Hepatocyte (in vitro differentiated cells): ENCODE data around the gene PEAR1. TPM values are rescaled to one million over a fixed set of nuclear protein-coding genes. Genes with fewer than 3 reads are reported as not detected.

Experiments used
- DNase-seq: peaks from one replicate; pipeline ENCODE4 v3.0.0-alpha.2; 2016; ENCODE audit warnings: low spot score
- H2AFZ ChIP-seq: fragments of 200-600 bp; sonication (generic); 2 replicates; pipeline ENCODE4 v1.6.0; 2016; ENCODE audit warnings: antibody characterized with exemption, mild to moderate bottlenecking
- H3K27ac ChIP-seq: fragments of 200-600 bp; sonication (generic); 2 replicates; pipeline ENCODE4 v1.5.1; 2016; ENCODE audit warnings: mild to moderate bottlenecking
- H3K27me3 ChIP-seq: fragments of 200-600 bp; sonication (generic); 2 replicates; pipeline ENCODE4 v1.6.1; 2016
- H3K36me3 ChIP-seq: fragments of 200-600 bp; sonication (generic); replicated peaks from 2 replicates; pipeline ENCODE4 v1.5.1; 2016; ENCODE audit warnings: low read depth; ENCODE audit not compliant: insufficient read depth
- H3K4me1 ChIP-seq: fragments of 200-600 bp; sonication (generic); 2 replicates; pipeline ENCODE4 v1.5.1; 2016; ENCODE audit warnings: mild to moderate bottlenecking, moderate library complexity; ENCODE audit not compliant: insufficient read depth
- H3K4me2 ChIP-seq: fragments of 200-600 bp; sonication (generic); 2 replicates; pipeline ENCODE4 v1.6.0; 2016
- H3K4me3 ChIP-seq: fragments of 200-600 bp; sonication (generic); 2 replicates; pipeline ENCODE4 v1.5.1; 2016; ENCODE audit warnings: mild to moderate bottlenecking
- H3K79me2 ChIP-seq: fragments of 200-600 bp; sonication (generic); 2 replicates; pipeline ENCODE4 v1.6.0; 2017; ENCODE audit warnings: mild to moderate bottlenecking
- H3K9me2 ChIP-seq: fragments of 200-600 bp; sonication (generic); replicated peaks from 2 replicates; pipeline ENCODE4 v1.6.0; 2017; ENCODE audit warnings: mild to moderate bottlenecking; ENCODE audit not compliant: insufficient read depth
- H3K9me3 ChIP-seq: fragments of 200-600 bp; sonication (generic); 2 replicates; pipeline ENCODE4 v1.5.1; 2016; ENCODE audit warnings: low read depth, mild to moderate bottlenecking
- H4K20me1 ChIP-seq: fragments of 200-600 bp; sonication (generic); 2 replicates; pipeline ENCODE4 v1.6.0; 2016; ENCODE audit warnings: mild to moderate bottlenecking; ENCODE audit not compliant: insufficient read depth, poor library complexity, severe bottlenecking
- CTCF ChIP-seq: fragments of 200-600 bp; sonication (generic); IDR thresholded peaks from 2 replicates; pipeline ENCODE4 v1.5.1; 2016; ENCODE audit warnings: antibody characterized with exemption, mild to moderate bottlenecking; ENCODE audit not compliant: poor library complexity
- EZH2 ChIP-seq: fragments of 200-600 bp; sonication (generic); IDR thresholded peaks from 2 replicates; pipeline ENCODE4 v1.6.1; 2016; ENCODE audit warnings: antibody characterized with exemption, mild to moderate bottlenecking, borderline replicate concordance
- EZH2phosphoT487 ChIP-seq: fragments of 200-600 bp; sonication (generic); IDR thresholded peaks from one replicate; pipeline ENCODE4 v1.6.1; 2018; ENCODE audit warnings: antibody characterized with exemption, mild to moderate bottlenecking, low read depth, moderate library complexity; ENCODE audit not compliant: unreplicated experiment, severe bottlenecking
- WGBS: methylation state at CpG from one replicate; pipeline ENCODE4 v1.1.6; 2016; ENCODE audit warnings: low lambda C conversion rate; ENCODE audit errors: missing lambda C conversion rate; 5-methylcytosine and 5-hydroxymethylcytosine counted together
- polyA plus RNA-seq: library from polyadenylated mRNA; unstranded; fragments of >200 nt; fragmentation: Nextera tagmentation; extraction: Ambion mirVana; gene quantifications from 2 replicates; pipeline ENCODE4 v1.2.1, GENCODE V29; 2016
- total RNA-seq: library from RNA; depleted of rRNA; stranded (reverse); fragments of >200 nt; gene quantifications from 2 replicates; pipeline ENCODE4 v1.2.3, GENCODE V29; 2014

PEAR1 gene
- total and polyA plus RNA-seq, 2 experiments from 2014 or later, result 5.3 to 6.3 TPM

GRCh38 chr1:156876281-156876680, 17.2 kb upstream of the PEAR1 start:
- WGBS, result 18% methylated on average over 18 of the region's 21 CpGs
- no peaks in the 10 kb centered on the region for H3K36me3 ChIP-seq
- no peak overlapping the region for H3K27ac ChIP-seq
- no peak for TF ChIP-seq EZH2
- TF ChIP-seq CTCF, result no peak
- no peak for TF ChIP-seq EZH2phosphoT487
- H2AFZ ChIP-seq, result no peak overlapping the region
- no peak overlapping the region for H3K4me2 ChIP-seq
- no peaks in the 10 kb centered on the region for H3K9me2 ChIP-seq
- peaks cover 27% of the 10 kb centered on the region for H3K27me3 ChIP-seq
- no peaks in the 10 kb centered on the region for H3K79me2 ChIP-seq
- no peaks in the 10 kb centered on the region for H4K20me1 ChIP-seq
- no peaks in the 10 kb centered on the region for H3K9me3 ChIP-seq
- H3K4me1 ChIP-seq, result no peaks in the 10 kb centered on the region
- H3K4me3 ChIP-seq, result no peak overlapping the region
- no peak for DNase-seq

DNA sequence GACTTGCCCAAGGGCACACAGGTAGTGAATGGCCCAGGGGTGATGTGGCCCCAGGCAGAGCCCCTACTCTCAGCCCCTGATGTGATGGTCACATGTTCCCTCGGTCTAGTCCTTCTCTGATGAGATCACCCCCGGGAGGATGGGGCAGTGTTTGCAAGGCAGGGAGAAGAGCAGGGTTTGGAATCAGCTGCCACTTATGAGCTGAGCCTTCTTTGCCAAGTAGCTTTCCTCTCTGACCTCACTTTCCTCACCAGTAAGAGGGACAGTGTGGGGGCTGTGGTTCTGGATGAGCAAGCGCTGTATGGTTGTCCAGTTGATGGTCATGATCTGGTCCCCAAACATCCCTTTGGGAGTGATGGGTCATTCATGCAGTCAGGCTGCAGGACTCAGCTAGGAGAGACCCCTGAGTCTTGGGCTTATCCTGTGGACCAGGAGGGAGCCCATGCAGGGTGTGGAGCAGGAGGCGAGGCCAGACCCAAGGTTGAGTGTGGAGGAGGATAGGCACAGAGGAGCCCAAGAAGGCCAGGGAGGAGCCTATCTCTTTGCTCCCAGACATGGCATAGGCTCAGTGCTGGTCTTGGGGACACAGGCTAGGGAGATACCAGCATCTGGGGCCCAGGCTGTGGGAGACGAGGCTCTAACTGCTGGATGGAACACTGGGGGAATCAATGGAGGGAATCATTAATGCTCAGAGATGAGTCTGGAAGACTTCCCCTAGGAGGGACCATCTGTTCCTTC, 15.9 kb upstream of the PEAR1 start:
- Histone ChIP-seq H3K79me2 (no peaks in the 10 kb centered on the region), H2AFZ (no peak overlapping the region), H3K4me3 (no peak overlapping the region), H3K9me2 (no peaks in the 10 kb centered on the region), H3K4me2 (no peak overlapping the region), H3K36me3 (no peaks in the 10 kb centered on the region), H3K4me1 (no peaks in the 10 kb centered on the region), H3K9me3 (no peaks in the 10 kb centered on the region), H4K20me1 (no peaks in the 10 kb centered on the region), H3K27me3 (peaks cover 27% of the 10 kb centered on the region), H3K27ac (no peak overlapping the region)
- WGBS, result 82% methylated on average over 5 of the region's 5 CpGs
- TF ChIP-seq CTCF (no peak), EZH2 (no peak), EZH2phosphoT487 (no peak)
- DNase-seq, result no peak

- Histone ChIP-seq H3K27me3 (peaks cover 36% of the 10 kb centered on the region), H4K20me1 (no peaks in the 10 kb centered on the region), H3K79me2 (no peaks in the 10 kb centered on the region), H3K9me3 (no peaks in the 10 kb centered on the region), H3K4me1 (no peaks in the 10 kb centered on the region), H2AFZ (no peak overlapping the region), H3K4me2 (no peak overlapping the region), H3K27ac (no peak overlapping the region), H3K4me3 (no peak overlapping the region), H3K9me2 (no peaks in the 10 kb centered on the region), H3K36me3 (no peaks in the 10 kb centered on the region)
- no peak for TF ChIP-seq CTCF
- no peak for TF ChIP-seq EZH2phosphoT487
- TF ChIP-seq EZH2, result no peak
- DNase-seq, result no peak
- WGBS, result 91% methylated on average over 21 of the region's 21 CpGs
Measured at GRCh38 chr1:156879876-156880275, 13.6 kb upstream of the PEAR1 start.
